LNCAP (cell line): ENCODE data around the gene HAUS1.

ENCODE experiments used
- TF ChIP-seq, protein P1 (sequence below): fragments of 450-650 bp; IDR thresholded peaks from 2 replicates; pipeline ENCODE4 v1.5.1; 2017; ENCODE audit warnings: mild to moderate bottlenecking

Gene HAUS1, protein sequence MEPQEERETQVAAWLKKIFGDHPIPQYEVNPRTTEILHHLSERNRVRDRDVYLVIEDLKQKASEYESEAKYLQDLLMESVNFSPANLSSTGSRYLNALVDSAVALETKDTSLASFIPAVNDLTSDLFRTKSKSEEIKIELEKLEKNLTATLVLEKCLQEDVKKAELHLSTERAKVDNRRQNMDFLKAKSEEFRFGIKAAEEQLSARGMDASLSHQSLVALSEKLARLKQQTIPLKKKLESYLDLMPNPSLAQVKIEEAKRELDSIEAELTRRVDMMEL

DNA sequence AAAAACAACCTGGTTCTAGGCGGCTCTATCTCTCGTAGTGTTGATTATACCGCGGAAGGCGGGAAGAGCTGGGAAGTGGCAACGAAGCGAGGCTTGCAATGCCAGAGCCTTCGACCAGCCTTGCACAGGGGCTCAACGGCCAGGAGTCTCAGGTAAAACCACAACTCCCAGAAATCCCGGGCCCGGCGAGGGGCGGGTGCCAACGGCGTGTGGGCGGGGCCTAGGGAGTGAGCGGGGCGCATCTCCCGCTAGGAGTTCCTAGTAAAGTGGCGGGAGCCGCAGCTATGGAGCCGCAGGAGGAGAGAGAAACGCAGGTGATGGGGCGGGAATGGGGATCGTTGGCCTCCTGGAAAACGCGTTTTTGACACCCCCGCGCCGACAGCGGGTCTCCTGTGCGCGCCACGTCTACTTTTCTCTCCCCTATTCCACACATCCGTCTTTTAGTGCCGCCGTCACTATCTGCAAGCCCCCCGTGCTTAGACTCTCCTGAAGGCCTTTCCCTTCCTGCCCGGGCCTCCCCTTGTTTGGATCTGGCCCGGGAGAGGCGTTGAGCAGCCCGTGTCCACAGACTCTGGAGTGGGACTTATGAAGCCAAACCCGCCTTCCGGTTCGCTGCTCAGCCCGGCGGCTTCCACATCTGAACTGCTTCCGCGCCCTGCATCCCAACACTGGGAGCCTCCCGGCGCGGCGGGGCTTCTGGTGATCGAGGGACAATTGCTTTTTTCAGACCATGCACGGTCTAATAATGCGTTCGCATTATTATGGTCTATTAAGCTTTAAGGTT lies at the start of gene HAUS1:
TSS of gene HAUS1 (plus strand) at position 258 of the 784 bp plus-strand sequence. CDS start at position 285, 27 bp downstream.
- TF ChIP-seq, protein P1, sequence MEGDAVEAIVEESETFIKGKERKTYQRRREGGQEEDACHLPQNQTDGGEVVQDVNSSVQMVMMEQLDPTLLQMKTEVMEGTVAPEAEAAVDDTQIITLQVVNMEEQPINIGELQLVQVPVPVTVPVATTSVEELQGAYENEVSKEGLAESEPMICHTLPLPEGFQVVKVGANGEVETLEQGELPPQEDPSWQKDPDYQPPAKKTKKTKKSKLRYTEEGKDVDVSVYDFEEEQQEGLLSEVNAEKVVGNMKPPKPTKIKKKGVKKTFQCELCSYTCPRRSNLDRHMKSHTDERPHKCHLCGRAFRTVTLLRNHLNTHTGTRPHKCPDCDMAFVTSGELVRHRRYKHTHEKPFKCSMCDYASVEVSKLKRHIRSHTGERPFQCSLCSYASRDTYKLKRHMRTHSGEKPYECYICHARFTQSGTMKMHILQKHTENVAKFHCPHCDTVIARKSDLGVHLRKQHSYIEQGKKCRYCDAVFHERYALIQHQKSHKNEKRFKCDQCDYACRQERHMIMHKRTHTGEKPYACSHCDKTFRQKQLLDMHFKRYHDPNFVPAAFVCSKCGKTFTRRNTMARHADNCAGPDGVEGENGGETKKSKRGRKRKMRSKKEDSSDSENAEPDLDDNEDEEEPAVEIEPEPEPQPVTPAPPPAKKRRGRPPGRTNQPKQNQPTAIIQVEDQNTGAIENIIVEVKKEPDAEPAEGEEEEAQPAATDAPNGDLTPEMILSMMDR, result no peak

DNA sequence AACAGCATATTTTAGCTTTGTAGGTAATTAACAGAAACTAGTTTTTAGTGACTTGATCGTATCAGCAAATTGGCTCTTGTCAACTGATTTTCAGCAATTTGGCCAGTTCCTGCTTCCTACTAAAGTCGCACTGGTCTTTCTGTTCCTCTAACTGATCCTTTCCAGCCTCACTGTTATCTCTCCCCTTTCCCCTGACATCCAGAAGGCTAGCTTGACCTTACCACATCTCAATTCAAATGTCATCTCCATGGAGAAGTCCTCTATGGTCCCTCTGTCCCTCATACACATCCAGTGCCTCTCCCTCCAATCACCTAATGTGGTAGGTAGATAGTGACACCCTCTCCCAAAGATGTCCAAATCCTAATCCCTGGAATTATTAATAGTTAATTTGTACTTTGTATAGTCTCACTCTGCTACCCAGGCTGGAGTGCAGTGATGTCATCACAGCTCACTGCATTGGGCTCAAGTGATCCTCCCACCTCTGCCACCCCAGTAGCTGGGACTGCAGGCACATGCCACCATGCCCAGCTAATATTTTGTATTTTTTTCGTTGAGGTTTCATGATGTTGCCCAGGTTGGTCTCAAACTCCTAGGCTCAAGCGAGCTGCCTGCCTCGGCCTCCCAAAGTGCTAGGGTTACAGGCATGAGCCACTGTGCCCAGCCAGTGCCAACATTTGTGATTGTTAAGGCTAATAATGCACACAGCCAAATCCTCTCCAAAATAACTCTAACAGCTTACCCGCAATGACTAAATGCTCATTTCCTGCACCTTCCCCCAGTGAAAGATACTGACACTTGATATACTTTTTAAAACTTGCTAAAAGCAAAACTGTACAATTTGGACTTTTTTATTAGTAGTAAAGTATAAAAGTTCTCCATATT lies 49.0 kb upstream of the HAUS1 start:
- TF ChIP-seq, protein P1, result no peak

DNA sequence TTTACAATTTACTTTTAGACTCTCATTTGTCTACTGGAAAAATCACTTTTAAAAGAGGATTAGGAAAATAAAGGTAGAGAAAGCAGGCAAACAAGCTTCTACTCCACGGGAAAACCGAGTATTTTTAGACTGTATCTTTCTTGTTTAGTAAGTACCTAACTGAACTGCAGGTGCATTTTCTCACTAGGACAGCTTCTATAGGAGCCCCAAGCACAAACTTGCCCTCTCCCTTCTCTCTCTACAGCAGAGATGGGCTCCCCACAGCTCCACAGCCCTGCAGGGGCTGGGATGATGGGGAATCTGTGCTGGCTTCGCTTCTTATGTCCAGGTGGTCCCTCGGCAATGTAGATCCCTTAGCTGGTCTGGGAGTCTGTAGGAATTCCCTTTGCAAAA lies 48.4 kb upstream of the HAUS1 start:
- TF ChIP-seq, protein P1, result no peak

DNA sequence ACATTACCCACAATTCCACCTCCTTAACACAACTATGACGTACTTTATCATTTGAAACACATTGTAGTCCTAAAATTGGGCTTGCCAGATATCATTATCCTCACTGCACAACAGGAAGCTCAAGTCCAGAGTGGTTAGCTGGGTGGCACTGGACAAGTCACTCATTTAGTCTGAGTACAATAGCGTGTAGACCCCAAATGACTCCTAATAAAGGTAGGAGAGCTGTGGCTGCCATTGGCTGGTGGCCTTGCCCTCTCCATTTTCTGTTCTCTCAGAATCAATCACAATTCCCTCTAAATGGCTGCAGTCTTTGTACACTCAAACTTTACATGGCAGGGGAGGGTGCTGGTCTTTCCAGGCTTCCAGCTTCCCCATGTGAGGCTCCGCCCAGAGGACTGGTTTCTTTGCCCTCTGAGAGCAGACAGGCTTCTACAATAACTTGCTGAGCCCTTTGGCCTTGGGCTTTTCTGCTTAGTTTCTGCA lies 43.8 kb upstream of the HAUS1 start:
- TF ChIP-seq, protein P1, result no peak

DNA sequence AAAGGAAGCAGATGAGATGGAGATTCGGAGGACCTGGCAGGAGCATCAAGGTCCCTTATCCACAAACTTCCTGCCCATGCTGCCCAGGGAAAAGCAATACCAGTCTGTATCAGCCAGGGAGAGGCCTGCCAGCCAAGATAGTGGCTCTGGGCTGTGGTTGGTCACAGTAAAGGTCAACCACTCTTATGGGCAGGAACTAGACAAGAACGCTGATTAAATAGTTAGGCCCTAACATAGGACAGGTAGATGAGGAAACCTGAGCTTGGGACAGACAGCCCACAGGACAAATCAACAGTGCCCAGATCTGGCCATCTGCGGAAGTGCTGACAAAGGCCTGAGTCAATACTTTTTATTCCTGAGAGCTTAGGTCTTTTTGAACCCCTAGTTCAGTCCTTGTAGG lies 42.8 kb upstream of the HAUS1 start:
- TF ChIP-seq, protein P1, result no peak

DNA sequence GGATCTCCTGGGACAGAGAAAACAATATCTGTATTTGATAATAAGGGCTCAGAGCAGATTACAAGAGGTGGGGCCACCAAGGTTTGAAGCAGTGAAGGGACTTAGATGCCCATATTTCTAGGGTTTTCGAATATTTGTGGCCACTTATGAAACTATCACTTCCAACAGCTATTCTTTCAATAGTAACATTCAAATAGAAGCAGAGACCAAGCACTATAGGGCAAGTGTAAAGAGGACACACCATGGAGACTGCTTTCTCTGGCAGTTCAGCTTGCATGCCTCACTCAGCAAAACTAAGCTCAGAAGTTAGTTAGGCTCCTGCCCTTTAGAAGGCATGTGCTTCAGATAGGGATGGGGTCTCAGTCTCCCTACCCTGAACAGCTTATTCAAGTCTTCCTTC lies 42.4 kb upstream of the HAUS1 start:
- TF ChIP-seq, protein P1, result no peak

DNA sequence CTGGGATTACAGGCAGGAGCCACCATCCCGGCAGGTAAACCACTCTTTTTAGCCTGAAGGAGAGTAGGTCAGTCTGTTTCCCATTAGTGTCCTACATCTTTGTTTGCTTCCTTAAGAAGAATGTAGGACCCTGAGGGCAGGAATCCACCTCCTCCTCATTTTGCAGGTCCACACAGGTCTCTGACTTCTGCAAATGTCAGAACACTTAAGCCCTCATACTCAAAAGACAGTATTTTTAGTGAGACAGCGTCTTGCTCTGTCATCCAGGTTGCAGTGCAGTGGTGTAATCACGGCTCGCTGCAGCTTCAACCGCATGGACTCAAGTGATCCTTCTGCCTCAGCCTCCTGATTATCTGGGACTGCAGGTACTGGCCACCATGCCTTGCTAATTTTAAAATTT lies 41.4 kb upstream of the HAUS1 start:
- TF ChIP-seq, protein P1, result no peak
